SKM-1 (cell line): ENCODE results near the gene SFPQ.
"Not testable (repeated sequence)": the region's sequence is repeated elsewhere in the genome, so short reads cannot be mapped to it uniquely, and the experiment has no call there.

ENCODE experiments used
- DNase-seq: peaks from one replicate; lab custom pipeline; 2025; ENCODE audit not compliant: unreplicated experiment; lab: John Stamatoyannopoulos, UW

Gene SFPQ

DNA sequence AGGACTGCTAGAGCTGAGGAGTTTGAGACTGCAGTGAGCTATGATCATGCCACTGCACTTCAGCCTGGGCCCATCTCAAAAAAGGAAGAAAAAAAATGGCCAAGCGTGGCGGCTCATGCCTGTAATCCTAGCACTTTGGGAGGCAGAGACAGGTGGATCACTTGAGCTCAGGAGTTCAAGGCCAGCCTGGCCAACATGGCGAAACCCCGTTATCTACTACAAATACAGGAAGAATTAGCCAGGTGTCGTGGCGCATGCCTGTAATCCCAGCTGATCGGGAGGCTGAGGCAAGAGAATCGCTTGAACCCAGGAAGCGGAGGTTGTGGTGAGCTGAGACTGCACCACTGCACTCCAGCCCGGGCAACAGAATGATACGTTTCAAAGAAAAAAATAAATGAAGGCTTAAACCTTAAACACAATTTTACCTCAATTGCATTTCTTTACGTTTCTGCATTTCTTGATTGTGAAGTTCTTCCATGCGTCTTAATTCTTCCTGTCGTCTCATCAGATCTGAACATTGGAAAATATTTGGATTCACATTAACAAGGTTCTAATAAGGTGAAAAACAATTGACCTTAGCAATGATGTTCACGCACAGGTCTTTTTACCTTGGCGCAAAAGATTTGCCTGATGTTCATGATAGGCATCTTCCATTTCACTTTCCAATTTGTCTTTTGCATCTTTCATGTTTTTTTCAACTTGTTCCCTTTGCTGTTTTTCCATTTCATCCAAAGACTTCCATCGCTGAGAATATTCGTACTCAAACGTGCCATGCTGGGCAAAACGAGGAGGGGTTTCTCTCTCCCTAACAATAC, 4.2 kb downstream of the SFPQ start:
- no peak for DNase-seq

DNA sequence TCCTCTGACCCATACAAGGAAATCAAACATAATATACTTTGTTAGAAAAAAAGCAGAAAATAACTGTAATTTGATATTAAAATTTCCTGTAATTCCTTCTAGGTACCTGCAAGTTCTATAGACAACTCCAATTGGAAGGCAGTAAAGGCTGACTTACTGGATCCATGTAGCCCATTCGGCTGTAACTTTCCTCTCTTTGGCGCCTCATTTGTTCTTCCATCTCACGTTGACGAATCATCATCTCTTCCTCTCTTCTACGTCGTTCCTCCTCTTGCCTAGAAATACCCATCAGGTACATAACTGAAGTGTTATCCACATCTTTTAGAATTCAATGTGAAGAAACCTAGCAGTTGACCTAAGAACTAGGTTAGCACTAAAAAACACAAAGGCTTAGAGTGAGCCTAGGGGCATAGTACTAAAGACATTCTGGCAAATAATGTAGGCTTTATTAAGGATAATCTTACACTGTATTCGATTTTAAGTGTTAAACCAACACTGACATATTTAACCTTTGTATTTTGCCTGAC, 5.1 kb downstream of the SFPQ start:
- DNase-seq, result no peak

DNA sequence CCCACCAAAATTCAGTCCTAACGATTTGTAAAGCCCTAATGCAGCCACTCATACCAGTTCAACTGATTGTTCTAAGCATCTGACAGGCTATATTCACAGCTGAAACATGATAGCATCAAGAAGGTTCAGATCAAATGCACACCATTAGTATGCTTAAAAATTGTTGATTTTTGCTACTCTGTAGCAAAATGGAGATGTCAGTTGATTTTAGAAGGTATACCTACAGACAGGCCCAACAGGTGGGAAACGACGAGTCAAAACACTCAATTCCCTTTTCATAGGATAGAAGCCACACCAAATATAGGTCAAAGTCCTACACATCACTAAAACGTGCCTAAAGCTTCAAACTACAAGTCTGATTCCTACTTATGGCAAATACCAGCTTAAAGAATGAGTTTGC, 6.7 kb downstream of the SFPQ start:
- no peak for DNase-seq

DNA sequence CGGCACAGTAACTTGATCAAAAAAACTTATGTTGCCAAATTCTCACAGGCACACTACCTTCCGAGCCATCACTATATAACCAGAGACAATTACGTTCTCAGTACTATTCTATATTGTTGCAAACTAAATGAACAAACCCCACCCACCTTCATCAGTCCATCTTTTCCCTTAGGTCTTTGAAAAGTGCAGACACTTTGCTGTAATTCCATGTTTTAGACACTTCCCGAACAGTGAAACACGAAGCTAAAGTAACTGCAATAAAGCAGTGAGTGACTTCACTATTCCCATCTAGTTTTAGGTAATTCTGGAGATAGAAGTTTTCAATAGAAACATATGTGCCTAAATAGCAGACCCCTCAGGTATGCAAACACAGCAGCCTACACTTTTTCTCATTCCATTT, 7.7 kb downstream of the SFPQ start:
- no peak for DNase-seq

DNA sequence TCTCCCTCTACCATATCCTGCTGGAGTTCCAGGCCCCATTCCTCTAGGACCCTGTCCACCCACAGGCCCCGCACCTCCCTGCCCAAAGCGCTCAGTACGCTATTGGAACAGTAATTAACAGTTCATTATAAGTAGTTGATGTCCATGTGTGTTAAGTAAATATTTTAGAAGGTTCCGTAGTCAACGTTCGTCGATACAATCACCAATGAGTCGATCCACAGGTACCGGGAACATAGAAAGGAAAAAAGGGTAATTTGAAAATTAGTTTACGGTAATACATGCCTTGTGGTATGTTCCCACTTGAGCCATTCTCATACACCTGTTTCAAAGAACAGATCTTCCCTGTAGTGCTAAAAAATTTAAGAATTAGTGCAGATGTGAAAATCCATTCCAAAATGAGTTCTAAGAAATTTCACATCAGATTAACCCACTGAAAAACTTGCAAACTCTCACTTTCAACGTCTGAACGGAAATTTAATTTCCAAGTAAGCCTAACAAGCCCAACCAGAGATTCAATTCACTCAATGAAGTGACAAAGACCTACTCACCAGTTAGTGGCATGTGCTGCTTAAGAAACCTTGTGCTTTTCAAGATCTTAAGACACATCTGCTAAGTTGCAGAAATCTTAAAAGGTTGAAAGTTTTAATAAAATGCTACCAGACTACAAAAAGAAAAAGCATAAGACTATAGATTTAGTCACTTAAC, 8.3 kb downstream of the SFPQ start:
- no peak for DNase-seq

DNA sequence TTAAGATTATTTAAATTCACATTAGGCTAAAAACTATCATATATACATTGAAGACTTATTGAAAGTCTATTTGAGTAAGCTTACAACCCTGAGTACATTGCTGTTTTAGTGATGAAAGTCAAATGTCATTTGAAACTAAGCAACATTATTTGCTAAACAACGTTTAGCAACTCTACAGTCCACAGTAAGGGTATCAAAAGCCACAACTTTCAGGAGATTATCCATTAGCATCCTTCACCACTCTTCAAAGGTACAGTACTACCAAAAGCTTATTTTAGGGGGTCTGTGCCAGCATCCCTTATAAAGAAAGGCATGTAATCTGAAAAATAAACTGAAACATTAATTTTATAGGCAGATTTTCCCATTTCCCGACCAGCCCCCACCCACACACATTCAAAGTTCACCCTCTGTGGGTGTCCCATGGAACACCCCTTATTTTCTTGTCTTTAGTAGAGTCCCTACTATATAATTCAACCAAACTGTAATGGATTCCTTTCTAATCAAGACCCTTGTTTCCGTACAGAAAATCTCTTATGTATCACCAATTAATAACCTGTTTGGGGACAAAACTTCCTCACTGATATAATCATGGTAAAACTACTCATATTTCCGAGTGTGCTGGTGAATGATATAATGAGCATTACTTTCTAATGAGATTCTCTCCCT, 11.0 kb downstream of the SFPQ start:
- no peak for DNase-seq

DNA sequence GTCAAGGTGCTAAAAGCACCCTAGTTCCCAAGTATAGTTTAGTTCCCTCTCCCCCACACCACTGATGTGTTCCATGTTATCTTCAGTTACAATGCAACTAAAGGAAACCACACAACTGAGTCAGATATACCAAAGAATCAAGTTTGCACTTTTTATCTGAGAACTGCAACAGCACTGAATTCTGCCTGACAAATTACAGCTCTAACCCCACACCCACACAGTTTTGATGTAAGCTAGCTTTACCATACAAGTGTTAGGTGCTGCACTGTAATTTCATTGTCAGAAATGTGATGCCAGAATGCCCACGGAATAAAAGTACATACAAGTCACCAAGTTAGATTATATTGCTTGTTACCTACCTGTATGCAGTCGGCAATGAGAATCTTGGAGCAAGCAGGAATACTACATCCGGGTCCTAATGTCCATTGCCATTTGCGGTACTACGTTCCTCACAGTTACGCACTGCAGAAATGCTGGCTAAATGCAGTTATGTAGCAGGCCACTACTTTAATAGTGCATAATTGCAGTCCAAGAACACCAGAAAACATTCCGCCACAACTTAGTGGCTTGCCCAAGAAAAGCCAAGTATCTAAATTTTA, 12.1 kb downstream of the SFPQ start:
- no peak for DNase-seq

DNA sequence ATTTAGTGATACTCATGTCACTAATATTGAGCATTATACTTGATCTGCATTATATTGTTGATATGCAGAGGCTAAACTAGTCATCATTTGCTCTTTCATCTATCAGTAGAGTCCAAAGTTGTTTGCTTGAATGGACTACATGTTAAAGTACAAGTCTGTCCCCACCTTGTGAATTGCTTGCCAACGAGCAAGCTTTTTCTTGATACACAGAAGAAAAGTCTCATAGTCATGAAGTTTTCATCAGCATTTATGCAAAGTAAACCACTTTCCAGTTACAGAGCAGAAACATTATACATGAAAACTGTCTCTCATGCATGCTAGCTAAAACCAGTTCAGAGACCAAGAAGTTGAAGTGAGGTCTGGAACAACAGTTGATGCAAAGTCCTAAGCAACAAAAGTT, 13.0 kb downstream of the SFPQ start:
- no peak for DNase-seq

DNA sequence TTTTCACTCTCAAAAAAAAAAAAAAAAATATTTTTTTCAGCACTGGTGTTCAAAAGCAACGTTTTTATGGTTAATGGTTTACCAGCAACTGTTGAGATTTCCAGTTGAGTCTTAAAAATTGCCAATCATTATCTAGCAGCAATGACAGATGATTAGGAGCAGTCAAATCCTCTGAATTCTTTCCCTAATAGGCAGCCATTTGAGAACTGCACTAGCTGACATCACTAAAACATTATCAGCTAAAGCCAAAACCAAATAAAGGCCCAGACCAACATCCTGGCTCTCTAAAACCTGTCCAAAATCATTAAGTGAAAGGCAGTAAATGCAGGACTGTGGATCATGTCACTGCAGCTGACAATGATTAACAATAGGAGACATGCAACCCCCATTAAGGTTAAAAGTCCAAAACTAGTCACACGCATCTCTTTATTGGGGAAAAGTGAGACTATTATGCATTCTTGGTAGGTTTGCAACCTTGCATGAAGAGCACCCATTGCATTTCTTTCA, 14.0 kb downstream of the SFPQ start:
- no peak for DNase-seq

DNA sequence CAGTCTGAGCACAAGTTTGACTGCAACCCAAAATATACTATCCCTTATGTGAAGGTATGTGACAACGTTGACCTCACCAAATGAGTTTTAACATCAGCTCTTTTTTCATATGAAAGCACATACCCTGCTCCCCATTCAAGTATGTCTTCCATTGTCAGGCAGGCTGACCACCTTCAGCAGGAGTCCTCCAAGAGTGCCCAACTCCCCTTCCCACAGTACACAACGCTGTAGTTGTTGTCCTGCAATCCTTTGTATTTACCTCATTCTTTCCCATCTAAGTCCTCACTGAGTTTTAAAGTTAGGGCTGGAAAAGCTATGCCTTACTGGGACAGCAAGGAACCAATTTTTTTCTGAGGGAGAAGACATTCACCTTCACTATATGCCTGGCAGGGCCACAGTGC, 14.7 kb downstream of the SFPQ start:
- no peak for DNase-seq

DNA sequence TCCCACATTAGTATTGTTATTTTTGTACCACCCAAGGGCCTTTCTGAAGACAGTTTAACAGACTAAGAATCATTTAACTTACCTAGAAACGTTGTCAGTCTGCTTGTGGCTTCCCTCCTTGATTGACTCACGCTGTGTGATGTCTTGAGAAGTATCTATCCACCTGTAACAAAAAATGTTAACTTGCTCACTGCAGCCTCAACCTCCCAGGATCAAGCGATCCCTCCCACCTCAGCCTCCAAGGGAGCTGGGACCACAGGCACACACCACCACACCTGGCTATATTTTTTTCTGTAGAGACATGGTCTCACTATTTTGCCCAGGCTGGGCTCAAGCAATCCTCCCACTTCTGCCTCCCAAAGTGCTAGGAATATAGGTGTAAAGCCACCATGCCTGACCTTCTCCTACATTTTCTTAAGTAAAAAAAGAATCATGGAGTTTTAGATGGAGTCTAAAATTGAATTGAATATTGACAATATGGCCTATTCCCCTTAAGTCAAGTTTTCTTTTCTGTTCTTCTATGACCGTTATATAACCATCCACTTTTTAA, 15.6 kb downstream of the SFPQ start:
- DNase-seq, result no peak

DNA sequence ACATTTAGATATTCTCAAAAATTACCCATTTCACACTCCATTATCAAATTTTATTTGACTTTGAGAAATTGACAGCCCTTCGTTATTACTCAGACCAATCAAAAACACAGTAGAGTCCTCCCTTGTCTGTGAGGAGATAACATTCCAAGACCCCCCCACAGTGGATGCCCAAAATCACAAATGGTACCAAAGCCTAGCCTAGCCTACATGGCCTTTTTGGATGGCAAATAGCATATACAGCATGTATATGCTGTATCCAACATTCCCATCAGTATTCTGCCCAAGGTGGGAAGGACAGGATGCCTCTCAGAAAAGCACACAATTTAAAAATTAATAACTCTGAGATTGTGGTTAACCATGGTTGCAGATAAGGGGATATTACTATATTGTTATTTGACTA, 17.3 kb downstream of the SFPQ start:
- no peak for DNase-seq

DNA sequence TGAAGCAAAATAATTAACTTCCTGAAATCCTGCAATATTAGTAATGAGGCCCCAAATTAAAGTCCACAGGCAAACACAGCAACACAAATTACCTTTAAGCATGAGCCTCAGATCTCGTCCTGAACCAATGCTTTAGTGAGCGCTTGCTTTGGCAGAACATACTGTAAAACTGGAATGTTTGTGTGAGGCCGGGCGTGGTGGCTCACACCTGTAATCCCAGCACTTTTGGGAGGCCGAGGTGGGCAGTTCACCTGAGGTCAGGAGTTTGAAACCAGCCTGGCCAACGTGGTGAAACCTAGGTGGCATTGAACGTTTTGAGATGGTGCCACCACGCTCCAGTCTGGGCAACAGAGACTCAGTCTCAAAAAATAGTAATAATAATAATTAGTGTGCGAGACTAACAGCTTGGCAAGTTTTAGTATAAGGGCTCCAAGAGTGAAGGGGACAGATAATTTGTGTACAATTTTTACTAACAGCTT, 17.8 kb downstream of the SFPQ start:
- no peak for DNase-seq

DNA sequence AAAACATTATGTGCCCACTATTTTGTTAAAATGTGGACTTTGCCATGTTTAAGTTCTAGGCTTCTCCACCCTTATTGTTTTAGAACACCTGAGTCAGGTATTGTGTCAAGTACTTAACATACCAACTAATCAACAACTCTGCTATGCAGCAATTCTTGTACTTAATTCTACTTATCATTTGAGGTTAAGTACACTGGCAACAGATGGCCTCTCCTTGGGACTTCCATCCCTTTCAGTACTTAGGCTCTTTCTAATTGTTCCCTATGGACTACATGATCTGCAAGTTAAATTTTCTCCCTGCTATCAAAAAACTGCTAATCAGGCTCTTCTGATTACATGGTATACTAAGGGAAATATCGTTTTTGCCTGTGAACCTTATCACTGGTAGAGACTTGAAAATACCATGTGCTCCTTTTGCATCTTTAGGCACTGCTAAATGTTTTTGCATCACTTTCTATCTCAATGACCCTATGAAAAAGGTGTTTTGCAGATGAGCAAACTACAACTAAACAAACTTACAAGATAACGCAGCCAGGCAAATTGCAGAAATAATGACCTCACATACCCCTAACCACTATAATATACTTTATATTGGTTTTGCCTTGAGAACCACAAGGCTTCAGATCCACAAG, 18.9 kb downstream of the SFPQ start:
- no peak for DNase-seq

DNA sequence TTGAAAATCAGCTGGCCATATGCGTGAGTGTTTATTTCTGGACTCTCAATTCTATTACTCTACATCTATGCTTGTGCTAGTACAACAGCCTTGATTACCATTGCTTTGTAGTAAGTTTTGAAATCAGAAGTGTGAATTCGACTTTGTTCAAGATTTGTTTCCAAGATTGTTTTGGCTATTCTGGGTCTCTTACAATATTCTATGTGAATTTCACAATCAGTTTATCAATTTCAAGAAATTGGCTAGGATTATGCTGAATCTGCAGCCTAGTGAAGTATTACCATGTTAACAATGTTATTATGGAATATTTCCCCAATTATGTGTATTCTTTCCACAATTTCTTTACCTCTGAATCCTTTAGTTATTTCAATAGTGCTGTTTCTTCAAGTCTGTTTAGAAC, 19.5 kb downstream of the SFPQ start:
- no peak for DNase-seq

DNA sequence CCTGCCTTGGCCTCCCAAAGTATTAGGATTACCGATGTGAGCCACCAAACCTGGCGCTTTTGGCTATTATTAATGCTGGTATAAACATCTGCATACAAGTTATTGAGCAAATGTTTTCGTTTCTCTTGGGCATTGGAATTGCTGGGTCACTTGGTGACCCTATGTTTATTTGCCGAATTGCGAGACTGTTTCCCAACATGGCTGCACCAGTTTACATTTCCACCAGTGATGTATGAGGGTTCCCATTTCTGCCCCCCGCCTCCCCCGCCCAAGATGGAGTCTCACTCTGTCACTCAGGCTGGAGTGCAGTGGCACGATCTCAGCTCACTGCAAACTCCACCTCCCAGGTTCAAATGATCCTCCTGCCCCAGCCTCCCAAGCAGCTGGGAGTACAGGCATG, 20.9 kb downstream of the SFPQ start:
- no peak for DNase-seq

DNA sequence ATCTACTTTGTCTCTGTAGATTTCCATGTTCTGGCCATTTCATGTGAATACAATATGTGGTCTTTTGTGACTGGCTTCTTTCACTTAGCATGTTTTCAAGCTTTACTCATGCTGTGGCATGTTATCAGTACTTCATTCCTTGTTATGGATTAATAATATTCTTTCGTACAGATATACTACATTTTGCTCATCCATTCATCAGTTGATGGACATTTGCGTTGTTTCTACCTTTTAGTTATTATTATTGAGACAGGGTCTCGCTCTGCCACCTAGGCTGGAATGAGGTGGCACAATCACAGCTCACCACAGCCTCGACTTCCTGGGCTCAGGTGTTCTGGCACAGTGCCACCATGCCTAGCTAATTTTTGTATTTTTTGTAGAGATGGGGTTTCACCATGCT, 21.4 kb downstream of the SFPQ start:
- no peak for DNase-seq

DNA sequence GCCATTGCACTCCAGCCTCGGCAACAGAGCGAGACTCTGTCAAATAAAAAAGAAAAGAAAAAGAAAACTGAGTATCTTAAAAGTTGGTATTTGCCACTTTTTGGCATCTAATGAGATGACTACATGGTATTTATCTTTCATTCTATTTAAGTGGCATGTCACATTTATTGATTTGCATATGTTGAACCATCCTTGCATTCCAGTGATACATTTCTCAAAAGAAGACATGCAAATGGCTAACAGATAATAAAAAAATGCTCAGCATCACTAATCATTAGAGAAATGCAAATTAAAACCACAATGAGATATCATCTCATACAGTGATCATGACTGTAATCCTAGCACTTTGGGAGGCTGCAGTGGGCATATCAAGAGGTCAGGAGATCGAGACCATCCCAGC, 28.1 kb downstream of the SFPQ start:
- DNase-seq, result no peak

DNA sequence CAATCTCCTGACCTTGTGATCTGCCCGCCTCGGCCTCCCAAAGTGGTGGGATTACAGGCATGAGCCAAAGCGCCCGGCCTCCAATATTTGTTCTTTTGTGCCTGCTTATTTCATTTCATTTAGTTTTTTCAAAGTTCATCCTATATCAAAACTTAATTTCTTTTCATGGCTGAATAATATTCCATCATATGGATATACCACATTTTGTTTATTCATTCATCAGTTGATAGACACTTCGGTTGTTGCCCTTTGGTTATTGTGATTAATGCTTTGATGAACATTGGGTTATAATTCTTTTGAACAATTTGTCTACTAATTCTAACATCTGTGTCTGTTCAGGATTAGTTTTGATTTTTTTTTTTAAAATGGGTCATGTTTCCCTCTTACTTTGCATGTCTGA, 41.7 kb downstream of the SFPQ start:
- DNase-seq, result no peak

DNA sequence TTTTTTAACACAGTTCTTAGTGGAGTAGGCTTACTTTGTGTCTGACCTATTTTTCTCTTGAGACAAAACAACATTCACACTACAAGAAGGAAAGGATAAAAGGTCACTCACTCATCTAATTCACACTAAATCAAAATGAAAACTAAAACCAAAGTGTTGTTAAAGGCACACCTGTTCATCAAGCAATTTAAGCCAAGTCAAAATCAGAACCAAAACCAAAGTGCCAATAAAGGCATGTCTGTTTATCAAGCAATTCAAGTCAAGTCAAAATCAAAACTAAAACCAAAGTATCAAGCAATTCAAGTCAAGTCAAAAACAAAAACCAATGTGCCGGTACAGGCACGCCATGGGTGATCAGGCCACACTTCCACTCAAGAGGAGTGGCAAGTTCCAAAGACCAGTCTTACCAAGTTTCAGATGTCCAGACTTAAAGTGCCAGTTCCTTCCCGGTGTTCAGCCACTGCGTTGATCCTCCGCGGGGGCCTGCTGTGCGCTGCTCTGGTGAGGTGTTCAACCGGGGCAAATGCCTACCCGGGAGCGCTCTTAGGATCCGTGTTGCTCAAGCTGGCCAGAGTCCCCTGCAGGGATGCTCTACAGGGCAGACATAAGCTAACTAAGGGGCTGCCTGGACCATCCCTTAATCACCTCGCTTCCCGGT, 46.9 kb downstream of the SFPQ start:
- DNase-seq, result not testable (repeated sequence)
